ELR (cell line): ENCODE results near the gene CEP170.
"Not testable (repeated sequence)": the region's sequence is repeated elsewhere in the genome, so short reads cannot be mapped to it uniquely, and the experiment has no call there.

ENCODE experiments used
- DNase-seq: peaks from one replicate; pipeline ENCODE4 v3.0.0-alpha.2; 2015; ENCODE audit warnings: low read depth

Gene CEP170

DNA sequence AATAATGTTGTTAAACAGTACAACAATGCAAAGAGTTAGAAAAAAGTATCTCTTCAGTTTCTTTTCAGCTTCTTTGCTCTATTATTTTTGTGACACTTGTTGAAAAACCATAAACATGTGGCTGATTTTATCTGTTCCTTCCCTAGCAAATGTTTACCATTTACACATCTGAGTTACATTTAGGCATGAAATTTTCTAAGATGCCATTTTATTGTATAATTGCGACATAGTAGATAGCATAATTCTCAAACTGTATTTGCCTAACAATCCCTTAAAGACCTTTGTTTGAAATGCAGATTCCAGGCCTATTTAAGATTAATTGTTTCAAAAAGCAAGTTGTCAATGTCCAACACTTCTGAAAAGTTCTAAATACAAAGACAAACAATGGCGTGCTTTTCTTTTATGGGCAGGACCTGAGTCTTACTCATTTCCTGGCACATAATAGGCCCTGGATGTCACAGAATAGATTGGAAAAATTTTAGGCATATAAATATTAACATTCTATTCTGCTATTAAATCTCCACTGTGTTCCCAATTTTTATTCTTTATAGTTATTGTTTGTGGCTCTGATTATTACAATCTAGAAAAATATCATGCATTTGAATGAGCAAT is 81.2 kb downstream of the CEP170 start:
- DNase-seq, result peak; percentile 9

DNA sequence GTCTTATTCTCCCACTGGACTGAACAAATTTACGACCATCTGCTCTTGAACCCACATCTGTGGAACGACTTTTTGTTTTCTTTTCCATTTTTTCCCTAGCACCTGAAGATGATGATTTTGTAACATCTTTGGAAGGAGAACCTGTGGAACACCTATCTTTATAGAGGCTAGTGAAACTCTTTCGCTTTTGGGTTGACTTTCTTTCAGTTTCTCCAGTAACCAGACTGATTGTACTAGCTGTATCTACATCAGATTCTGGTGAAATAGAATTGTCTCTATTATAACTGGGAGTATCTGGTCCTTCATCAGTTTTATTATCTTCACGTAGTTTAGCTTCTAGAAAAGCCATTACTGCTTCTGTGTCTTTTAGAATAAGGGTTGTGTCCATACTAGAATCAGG is 90.2 kb downstream of the CEP170 start:
- DNase-seq, result not testable (repeated sequence)

DNA sequence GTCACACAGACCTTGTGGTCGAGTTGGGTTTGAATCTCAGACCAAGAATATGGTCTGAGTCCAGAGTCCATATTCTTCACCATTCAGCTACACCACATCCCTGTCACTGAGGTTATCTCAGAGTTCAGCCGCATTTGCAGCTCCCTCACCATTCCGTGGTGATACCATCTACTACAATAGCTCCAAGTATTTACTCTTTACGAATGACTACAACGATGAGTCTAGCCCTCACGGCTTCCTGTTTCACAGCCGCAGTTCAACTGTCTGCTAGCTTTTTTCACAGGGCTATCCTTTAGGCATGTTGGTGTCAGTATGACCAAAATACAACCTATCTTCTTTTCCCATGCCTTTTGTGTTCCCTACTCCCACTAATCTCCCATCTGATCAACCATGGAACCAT is 104.2 kb downstream of the CEP170 start:
- DNase-seq, result peak; percentile 27

DNA sequence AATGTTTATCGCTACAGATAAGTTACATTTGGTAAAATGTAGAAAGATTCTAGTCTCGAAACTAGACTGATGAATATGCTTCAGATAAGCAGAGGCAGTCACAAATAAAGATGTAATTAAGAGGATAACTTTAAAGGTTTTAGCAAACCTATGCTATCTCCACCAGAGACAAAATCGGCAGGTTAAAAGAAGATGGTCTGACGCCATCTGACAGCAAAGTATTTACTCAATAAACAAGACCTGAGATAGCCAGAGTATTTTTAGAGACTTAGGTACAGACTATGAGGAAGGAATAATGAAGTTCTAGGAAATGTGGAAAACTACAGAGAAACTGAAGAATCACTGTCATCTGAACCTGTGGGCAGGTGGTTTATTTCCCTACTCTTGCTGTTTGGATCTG is 106.0 kb downstream of the CEP170 start:
- not testable (repeated sequence) for DNase-seq

DNA sequence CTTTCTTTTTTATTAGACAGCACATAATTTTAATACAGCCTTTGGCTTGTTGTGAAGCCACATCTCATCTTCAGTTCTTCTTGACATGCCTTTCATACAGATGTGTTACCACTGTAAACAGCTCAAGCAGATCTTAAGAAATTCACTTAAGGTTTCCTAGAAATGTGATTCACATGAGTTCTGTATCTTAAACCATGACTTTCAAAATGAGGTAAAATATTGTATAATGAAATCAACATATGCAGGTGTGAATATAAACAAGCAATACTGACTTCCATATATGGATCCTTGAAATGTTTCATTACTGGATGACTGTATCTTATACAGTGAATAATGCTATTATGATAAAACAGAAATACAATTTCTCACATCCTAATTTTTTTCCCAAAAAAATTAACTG is 107.7 kb downstream of the CEP170 start:
- not testable (repeated sequence) for DNase-seq

DNA sequence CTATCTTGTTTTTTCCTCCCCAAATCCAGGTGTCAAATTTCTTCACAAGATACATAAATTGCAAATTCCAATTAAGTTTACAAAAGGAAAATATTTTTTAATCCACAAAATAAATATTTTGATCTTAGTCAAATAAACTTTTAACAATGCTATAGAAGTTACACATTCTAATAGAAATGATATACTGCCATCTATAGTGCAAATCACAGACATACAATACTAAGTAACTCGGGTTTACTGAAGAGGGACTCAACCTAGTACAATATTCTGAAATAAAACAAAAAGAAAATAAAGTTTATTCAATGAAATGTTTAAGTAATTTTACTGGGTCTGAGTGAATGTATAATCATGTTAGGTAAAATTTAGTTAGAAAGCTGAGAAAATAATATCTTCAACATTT is 114.6 kb downstream of the CEP170 start:
- not testable (repeated sequence) for DNase-seq

DNA sequence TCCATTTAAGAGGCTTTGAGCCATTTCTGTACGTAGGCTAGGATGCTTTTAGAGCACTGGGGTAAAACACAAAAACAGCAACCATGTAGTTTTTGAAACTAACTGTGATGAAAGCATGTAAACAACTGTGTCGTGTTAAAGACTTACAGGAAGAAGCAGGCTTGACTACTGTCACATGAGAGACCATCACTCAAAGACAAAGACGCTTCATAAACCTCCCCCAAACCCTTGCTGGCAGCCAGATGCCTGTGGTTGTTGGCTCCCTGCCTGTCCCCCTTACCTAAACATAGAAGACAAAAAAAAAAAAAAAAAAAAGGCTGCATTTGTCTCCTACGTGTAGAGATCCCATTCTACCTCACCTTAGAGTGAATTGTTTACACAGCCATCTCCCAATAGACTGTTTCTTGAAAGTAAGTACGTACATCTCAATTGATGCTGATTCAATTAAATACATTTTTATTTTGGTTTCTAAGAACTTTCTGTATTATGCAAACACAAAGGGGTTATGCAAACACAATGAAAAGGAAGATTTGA is 132.1 kb downstream of the CEP170 start:
- not testable (repeated sequence) for DNase-seq

DNA sequence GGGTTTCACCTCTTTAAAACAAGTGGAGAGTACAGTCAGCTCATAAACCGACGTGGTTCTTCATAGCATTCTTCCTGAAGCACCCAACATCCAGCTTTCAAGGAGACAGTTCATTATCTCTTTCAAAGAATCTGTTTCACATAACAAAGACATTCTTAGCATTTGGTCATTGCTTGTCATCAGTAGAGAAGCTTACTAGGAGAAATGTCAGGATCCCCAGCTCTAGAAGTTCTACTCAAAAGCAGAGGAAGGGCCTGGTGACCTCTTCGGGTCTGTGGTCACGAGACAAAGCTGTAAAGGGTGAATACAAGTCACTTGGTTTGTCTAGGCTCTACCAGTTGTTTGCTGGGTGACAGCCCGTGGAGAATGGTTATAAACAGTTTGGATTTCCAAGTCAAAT is 133.1 kb downstream of the CEP170 start:
- not testable (repeated sequence) for DNase-seq

DNA sequence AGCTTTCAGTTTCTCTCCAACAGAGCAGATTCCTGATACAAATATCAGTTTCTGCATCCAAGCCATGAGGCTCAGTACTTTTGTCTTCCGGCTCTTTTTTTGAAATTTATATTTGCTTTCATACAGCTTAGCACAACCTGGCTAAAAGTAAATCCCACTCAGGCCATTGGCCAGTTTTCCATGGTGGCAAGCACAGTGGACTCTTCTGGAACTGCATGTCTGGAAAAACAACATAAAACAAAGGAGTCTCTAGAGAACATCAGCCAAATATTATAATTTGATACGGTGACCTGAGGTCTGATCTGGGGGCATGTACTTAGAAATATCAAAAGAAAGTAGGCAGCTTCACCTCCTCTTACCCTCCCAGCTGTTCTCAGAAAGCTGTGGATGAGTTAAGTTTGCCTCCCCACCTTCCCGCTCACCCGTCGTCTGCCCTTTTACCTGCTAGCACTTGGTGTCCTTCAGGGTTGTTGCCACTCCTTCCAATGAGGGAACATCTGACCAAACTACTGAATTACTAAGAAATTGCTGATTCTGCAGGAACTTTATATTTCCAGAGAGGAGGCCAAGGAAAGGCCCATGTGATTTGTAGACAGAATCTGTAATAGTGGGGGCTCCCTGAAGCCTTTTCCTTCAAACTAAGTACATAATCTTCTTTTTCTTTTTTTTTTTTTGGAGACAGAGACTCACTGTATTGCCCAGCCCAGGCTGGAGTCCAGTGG is 136.3 kb downstream of the CEP170 start:
- DNase-seq, result not testable (repeated sequence)

DNA sequence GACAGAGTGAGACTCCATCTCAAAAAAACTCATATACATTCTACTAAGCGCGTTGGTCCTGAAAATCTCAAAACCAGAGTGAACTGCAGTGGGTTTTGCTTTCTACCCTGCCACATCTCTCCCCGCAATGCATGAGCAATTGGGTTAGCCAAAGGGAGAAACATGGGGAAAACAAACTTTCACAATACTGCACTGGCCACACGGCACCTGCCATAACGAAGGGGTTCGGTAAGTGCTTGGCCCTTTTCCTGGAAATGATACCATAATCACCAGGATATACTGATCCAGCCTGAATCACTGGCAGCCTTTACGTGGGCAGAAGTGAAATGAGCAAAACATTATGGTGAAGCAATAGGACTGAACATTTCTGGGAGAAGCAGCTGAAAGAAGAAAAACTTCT is 138.9 kb downstream of the CEP170 start:
- not testable (repeated sequence) for DNase-seq

DNA sequence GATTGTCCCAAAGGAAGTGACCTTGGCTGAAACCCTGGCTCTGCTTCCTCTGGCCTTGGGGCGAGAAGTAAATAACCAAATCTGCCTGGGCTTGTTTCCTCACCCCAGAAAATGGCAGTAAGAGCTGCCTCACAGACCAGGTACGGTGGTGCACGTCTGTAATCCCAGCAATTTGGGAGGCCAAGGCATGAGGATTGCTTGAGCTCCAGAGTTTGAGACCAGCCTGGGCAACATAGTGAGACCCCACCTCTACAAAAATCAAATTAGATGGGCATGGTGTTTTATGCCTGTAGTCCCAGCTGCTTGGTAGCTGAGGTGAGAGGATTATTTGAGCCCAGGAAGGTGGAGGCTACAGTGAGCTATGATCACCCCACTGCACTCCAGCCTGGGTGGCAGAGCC is 140.3 kb downstream of the CEP170 start:
- DNase-seq, result not testable (repeated sequence)

DNA sequence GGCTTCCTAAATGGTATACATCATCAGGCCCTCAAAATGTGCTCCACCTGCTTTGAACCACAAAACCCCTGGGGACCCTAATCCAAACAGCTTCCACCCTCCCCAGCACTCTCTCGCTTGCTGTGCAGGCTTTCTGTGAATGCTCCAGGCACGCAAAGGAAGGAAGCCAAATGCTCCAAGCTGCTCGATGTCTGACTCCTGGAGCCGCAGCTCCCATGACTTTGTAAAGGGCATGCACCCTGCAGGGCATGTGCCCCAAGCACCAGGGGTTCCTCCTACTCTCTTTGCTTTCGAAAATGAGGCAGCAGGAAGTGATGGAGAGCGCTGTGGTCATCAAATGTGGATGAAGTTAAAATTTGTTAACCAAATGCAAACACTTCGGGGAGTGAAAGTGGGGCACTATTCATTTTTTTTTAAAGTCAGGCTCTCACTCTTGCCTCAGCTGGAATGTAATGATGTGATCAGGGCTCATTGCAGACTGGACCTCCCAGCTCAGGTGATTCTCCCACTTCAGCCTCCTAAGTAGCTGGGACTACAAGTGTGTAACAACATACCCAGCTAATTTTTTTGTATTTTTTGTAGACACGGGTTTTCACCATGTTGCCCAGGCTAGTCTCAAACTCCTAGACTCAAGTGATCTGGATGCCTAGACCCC is 140.9 kb downstream of the CEP170 start:
- peak; percentile 37 for DNase-seq

DNA sequence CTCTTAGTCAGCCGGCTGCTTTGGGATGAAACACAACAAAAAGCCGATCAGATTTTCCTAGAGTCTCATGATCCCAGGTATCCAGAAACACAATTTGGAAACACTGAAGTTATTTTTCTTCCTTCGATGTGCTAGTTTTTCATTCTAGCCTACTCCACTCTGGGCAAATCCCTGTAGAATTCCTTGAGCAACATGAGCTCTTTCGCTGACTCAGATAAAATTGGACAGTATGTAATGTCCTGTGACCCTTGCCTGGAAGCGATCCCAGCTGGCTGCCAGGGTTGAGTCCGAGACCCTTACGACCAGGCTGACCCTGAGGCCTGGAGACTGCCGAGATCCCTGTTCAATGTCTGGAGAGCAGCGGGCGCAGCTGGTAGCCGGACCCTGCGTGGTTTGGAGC is 147.9 kb downstream of the CEP170 start:
- not testable (repeated sequence) for DNase-seq

DNA sequence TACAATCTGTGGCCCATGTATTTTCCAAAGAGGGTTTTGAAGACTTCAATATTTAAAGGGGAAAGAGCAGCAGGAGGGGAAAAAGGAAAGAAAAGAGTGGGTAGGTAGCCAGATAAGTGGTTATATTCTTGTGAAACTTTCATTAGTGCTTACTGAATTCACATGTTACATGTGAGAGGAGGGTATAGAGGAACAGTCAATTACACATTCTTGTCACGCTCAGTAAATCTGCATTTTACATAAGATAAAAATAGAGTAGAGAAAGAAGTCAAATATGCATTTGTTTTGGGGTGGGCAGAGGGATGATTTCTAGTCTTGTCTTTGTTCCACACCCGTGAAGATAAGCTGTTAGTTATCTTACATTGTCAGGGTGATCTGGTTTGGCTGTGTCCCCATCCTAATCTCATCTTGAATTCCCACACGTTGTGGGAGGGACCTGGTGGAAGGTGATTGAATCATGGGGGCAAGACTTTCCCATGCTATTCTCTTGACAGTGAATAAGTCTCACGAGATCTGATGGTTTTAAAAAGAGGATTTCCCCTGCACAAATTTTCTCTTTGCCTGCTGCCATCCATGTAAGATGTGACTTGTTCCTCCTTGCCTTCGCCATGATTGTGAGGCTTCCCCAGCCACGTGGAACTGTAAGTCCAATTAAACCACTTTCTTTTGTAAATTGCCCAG is 149.3 kb downstream of the CEP170 start:
- not testable (repeated sequence) for DNase-seq

DNA sequence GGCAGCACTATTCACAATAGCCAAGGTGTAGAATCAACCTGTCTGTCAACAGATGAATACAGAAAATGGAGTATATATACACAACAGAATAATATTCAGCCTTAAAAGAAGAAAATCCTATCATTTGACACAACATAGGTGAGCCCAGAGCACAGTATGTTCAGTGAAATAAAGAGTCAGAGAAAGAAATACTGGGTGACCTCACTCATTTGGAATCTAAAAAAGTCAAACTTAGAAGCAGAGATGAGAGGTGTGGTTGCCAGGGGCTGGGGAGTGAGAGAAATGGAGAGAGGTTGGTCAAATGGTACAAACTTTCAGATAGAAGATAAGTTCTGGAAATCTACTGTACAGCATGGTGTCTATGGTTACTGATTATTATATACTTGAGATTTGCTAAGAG is 150.0 kb downstream of the CEP170 start:
- DNase-seq, result peak; percentile 18

DNA sequence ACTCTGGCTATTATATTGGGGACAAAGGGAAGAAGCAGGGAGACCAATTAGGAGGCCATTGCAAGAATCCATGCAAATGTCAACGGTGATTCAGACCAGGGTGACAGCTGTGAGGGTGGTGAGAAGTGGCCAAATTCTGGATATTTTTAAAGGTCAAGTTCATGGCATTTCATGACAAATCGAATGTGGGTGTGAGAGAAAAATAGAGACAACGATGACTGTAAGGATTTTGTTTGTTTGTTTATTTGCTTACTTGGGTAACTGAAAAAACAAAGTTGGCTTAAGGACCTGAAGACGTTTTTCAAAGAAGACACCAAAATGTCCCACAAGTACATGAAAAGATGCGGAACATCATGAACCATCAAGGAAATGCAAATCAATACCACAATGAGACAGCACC is 150.6 kb downstream of the CEP170 start:
- DNase-seq, result not testable (repeated sequence)

DNA sequence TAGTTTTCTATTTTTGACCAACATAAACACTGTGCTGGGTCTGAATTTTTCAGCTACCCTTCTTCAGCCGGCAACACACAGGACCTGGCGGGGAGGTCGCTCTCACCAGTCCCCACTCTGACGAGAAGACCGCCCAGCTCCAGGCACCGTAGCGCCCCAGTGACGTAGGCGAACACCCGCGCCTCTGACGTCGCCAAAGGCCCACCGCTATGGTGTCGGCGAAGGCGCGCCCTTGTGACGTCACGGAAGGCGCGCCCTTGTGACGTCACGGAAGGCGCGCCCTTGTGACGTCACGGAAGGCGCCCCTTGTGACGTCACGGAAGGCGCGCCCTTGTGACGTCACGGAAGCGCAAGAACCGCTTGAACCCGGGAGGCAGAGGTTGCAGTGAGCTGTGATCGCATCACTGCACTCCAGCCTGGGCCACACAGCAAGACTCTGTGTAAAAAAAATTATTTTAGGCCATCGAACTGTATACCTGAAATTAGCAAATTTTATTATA is 153.5 kb downstream of the CEP170 start:
- peak; percentile 44 for DNase-seq

DNA sequence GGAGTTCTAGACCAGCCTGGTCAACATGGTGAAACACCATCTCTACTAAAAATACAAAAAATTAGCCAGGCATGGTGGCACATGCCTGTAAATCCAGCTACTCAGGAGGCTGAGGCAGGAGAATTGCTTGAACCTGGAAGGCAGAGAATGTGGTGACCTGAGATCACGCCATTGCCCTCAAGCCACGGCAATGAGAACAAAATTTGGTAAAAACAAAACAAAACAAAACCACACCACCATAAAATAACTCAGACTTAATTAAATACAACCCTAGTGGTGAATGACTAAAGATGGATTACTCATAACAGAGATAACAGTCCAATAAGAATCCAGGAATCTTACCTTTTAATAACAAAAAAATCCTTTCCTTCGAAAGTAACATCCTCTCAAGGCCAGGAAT is 167.7 kb downstream of the CEP170 start:
- peak; percentile 14 for DNase-seq
